ENCODE data around the gene ANKRD18A. TPM values are rescaled to one million over a fixed set of nuclear protein-coding genes. Genes with fewer than 3 reads are reported as not detected.

ANKRD18A gene
- total and polyA plus RNA-seq, 7 donors, result under 0.01 to 1.4 (median 0.14) TPM

GRCh38 chr9:38649731-38650363, 29.5 kb upstream of the ANKRD18A start:
- 92 to 93% methylated on average over 8 of the region's 8 CpGs for WGBS, 2 donors
- no peaks in the 10 kb centered on the region for H3K9me3 ChIP-seq
- no peak for DNase-seq
- no peaks in the 10 kb centered on the region for H3K27me3 ChIP-seq
- intact Hi-C loops (cut with DNase I), result no loop called here
- H3K27ac ChIP-seq, result no peak overlapping the region
- no peak overlapping the region for H3K4me3 ChIP-seq
- no peaks in the 10 kb centered on the region for H3K36me3 ChIP-seq
- TF ChIP-seq POLR2A (IDR thresholded peaks at IDR 0.05) (no peak), POLR2AphosphoS5 (IDR thresholded peaks at IDR 0.05) (no peak), CTCF (IDR thresholded peaks at IDR 0.05) (no peak), EP300 (IDR thresholded peaks at IDR 0.05) (no peak)
- no peaks in the 10 kb centered on the region for H3K4me1 ChIP-seq

- no peak overlapping the region for H3K4me3 ChIP-seq
- intact Hi-C loops (cut with DNase I), result no loop called here
- H3K36me3 ChIP-seq, result no peaks in the 10 kb centered on the region
- no peaks in the 10 kb centered on the region for H3K9me3 ChIP-seq
- WGBS, 2 donors, result 45 to 73% methylated on average over 2 of the region's 2 CpGs
- H3K27ac ChIP-seq, result no peak overlapping the region
- no peaks in the 10 kb centered on the region for H3K4me1 ChIP-seq
- TF ChIP-seq POLR2A (IDR thresholded peaks at IDR 0.05), result no peak
- TF ChIP-seq POLR2AphosphoS5 (IDR thresholded peaks at IDR 0.05), result no peak
- no peak for TF ChIP-seq EP300 (IDR thresholded peaks at IDR 0.05)
- TF ChIP-seq CTCF (IDR thresholded peaks at IDR 0.05), result no peak
- no peak for DNase-seq
- H3K27me3 ChIP-seq, result peaks cover 0 to 8% (median 0%) of the 10 kb centered on the region in 3 donors
Observed at GRCh38 chr9:38644601-38645000, 24.2 kb upstream of the ANKRD18A start.

GRCh38 chr9:38643815-38644173, 23.4 kb upstream of the ANKRD18A start:
- Histone ChIP-seq H3K27ac (no peak overlapping the region), H3K9me3 (no peaks in the 10 kb centered on the region), H3K36me3 (no peaks in the 10 kb centered on the region), H3K27me3 (peaks cover 0 to 10% (median 0%) of the 10 kb centered on the region in 3 donors), H3K4me1 (no peaks in the 10 kb centered on the region), H3K4me3 (no peak overlapping the region)
- TF ChIP-seq POLR2A (IDR thresholded peaks at IDR 0.05), result no peak
- TF ChIP-seq CTCF (IDR thresholded peaks at IDR 0.05), result no peak
- no peak for DNase-seq
- intact Hi-C loops (cut with DNase I), result no loop called here
- WGBS, 2 donors, result 77 to 84% methylated on average over 3 of the region's 3 CpGs

- no peaks in the 10 kb centered on the region for H3K36me3 ChIP-seq
- intact Hi-C loops (cut with DNase I), result no loop called here
- H3K27me3 ChIP-seq, result peaks cover 0 to 12% (median 0%) of the 10 kb centered on the region in 3 donors
- DNase-seq, result no peak
- 69 to 76% methylated on average over 18 of the region's 18 CpGs for WGBS, 2 donors
- H3K9me3 ChIP-seq, result no peaks in the 10 kb centered on the region
- H3K27ac ChIP-seq, result no peak overlapping the region
- TF ChIP-seq EP300 (IDR thresholded peaks at IDR 0.05) (no peak), CTCF (IDR thresholded peaks at IDR 0.05) (no peak), POLR2AphosphoS5 (IDR thresholded peaks at IDR 0.05) (no peak), POLR2A (IDR thresholded peaks at IDR 0.05) (no peak)
- no peak overlapping the region for H3K4me3 ChIP-seq
- H3K4me1 ChIP-seq, result no peaks in the 10 kb centered on the region
Observed at GRCh38 chr9:38642951-38643814, 22.8 kb upstream of the ANKRD18A start.
